HUES64 (cell line): ENCODE results near the gene PRDM8.

Source experiments
- H3K27ac ChIP-seq: 2 replicates; pipeline ENCODE4 v1.7.0; 2013; ENCODE audit warnings: low read depth, low read length, inconsistent platforms
- H3K27me3 ChIP-seq: 2 replicates; pipeline ENCODE4 v1.6.1; 2013; ENCODE audit warnings: mild to moderate bottlenecking, low read length; ENCODE audit not compliant: insufficient read depth
- H3K36me3 ChIP-seq: 2 replicates; pipeline ENCODE4 v1.6.1; 2013; ENCODE audit warnings: mild to moderate bottlenecking, low read length; ENCODE audit not compliant: insufficient read depth
- H3K4me1 ChIP-seq: 2 replicates; pipeline ENCODE4 v1.6.1; 2013; ENCODE audit warnings: mild to moderate bottlenecking, low read length, moderate library complexity; ENCODE audit not compliant: insufficient read depth
- H3K4me3 ChIP-seq: 2 replicates; pipeline ENCODE4 v1.5.1; 2013; ENCODE audit warnings: mild to moderate bottlenecking, low read length, moderate library complexity
- H3K9ac ChIP-seq: 2 replicates; pipeline ENCODE4 v1.6.1; 2013; ENCODE audit warnings: mild to moderate bottlenecking, low read depth, low read length
- H3K9me3 ChIP-seq: 2 replicates; pipeline ENCODE4 v1.6.1; 2013; ENCODE audit warnings: low read depth, low read length; ENCODE audit not compliant: insufficient read depth
- WGBS: fragments of 150-250, 120-280 bp; methylation state at CpG from one replicate; pipeline ENCODE4 v1.1.7; 2013; ENCODE audit warnings: missing lambda C conversion rate; 5-methylcytosine and 5-hydroxymethylcytosine counted together

PRDM8 gene

GRCh38 chr4:80192937-80193336 is 4.4 kb upstream of the PRDM8 start:
- WGBS: 18% methylated on average over 2 of the region's 2 CpGs
- H3K4me3 ChIP-seq: no peak overlapping the region
- peaks cover 30% of the 10 kb centered on the region for H3K4me1 ChIP-seq
- H3K27me3 ChIP-seq: peaks cover 100% of the 10 kb centered on the region
- no peak overlapping the region for H3K9ac ChIP-seq
- H3K36me3 ChIP-seq: no peaks in the 10 kb centered on the region
- H3K9me3 ChIP-seq: no peaks in the 10 kb centered on the region
- no peak overlapping the region for H3K27ac ChIP-seq

DNA sequence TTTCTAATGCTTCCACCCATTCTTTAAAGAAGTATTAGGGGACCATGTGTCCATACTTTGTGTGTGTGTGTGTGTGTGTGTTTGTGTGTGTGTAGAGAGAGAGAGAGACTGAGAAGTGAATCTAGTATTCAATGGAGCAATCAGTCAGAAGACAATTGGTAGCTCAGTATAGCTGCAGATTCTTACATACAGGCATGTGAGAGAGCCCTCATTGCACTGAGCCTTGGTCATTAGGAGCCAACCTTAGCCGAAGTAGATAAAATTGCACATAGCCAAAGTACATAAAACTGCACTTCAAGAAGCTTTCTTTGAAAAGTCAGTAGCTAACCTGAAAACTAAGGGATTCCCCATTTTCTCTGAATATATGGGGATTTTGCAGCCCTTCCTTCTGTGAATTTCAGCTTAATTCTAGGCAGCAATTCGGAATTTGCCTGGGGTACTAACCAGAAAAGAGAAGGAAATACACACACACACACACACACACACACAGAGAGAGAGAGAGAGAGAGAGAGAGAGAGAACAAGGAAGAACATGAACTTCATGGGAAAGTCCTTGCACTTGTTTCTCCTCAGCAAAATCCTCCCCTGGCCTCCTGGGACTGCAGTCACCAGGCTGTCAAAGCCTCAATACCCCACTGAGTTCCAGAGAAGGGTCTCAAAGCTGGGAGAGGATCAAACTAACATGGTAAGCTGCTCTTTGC is 1.7 kb upstream of the PRDM8 start:
- Histone ChIP-seq H3K36me3 (no peaks in the 10 kb centered on the region), H3K27ac (no peak overlapping the region), H3K9me3 (no peaks in the 10 kb centered on the region), H3K4me1 (peaks cover 18% of the 10 kb centered on the region), H3K4me3 (no peak overlapping the region), H3K27me3 (peaks cover 100% of the 10 kb centered on the region), H3K9ac (no peak overlapping the region)
- 57% methylated on average over 1 of the region's 2 CpGs for WGBS

DNA sequence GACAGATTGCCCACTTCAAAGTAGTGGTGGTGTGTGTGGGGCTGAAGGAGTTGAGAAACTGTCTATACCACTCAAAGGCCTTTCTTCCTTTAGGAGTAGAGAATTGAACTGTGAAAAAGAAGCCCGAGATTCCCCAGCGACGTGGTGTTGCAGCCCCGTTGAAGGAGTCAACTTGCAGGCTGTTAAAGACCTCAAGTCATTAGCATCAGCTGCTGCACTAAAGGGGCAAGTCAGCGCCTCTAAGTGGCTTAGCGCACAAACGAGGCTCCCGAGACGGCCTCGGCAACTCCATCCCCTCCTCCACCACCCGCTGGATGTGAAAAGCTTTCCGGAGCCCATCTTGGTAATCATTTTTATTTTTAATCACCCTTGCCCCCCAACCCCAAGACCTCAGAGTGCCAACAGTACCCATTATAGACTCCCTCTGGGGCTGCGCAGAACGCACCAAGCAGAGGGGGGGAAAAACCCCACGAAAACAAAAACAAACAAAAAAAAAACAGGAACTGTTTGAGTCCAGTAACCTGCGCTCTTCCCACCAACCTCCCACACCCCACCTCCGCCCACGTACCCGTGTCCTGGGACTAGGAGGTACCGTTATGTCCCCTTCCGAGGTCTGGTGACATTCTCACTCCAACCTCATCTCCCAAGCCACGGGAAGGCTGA is 913 bp upstream of the PRDM8 start:
- Histone ChIP-seq H3K4me3 (no peak overlapping the region), H3K9me3 (no peaks in the 10 kb centered on the region)

GRCh38 chr4:80197601-80198440 is 518 bp downstream of the PRDM8 start:
- peaks cover 22% of the 10 kb centered on the region for H3K4me1 ChIP-seq
- peaks cover 100% of the 10 kb centered on the region for H3K27me3 ChIP-seq
- under 1% methylated on average over 45 of the region's 45 CpGs for WGBS
- no peaks in the 10 kb centered on the region for H3K36me3 ChIP-seq
- no peak overlapping the region for H3K27ac ChIP-seq
- H3K9me3 ChIP-seq: no peaks in the 10 kb centered on the region
- no peak overlapping the region for H3K9ac ChIP-seq
- peak overlapping the region; percentile 33 for H3K4me3 ChIP-seq

More for the DNA sequence above, 913 bp upstream of the PRDM8 start:
- H3K4me1 ChIP-seq: peaks cover 19% of the 10 kb centered on the region
- no peak overlapping the region for H3K9ac ChIP-seq
- H3K36me3 ChIP-seq: no peaks in the 10 kb centered on the region
- H3K27me3 ChIP-seq: peaks cover 100% of the 10 kb centered on the region
- WGBS: under 1% methylated on average over 22 of the region's 22 CpGs
- no peak overlapping the region for H3K27ac ChIP-seq

DNA sequence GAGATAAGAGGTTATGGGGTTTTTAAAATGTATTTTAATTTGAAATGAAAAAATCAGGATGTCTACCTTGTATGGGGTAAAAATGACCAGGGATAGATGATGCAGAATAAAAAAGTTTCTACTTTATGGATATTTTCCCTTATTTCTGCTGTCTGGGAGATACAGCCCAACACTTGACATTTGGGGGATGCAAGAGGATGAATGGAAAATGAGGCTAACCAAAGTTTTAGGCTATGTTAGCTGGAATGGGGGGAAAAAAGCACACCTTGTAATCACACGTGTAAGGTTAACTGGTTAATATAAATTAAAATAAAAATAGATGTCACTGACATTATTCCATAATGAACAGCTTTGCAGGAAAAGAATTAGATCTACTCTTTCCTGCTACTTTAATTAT is 1.1 kb downstream of the PRDM8 start:
- peaks cover 100% of the 10 kb centered on the region for H3K27me3 ChIP-seq
- H3K9me3 ChIP-seq: no peaks in the 10 kb centered on the region
- H3K36me3 ChIP-seq: no peaks in the 10 kb centered on the region
- WGBS: no CpG with 5 or more reads among the region's 1 CpG
- H3K9ac ChIP-seq: no peak overlapping the region
- peaks cover 17% of the 10 kb centered on the region for H3K4me1 ChIP-seq
- no peak overlapping the region for H3K4me3 ChIP-seq
- H3K27ac ChIP-seq: no peak overlapping the region

DNA sequence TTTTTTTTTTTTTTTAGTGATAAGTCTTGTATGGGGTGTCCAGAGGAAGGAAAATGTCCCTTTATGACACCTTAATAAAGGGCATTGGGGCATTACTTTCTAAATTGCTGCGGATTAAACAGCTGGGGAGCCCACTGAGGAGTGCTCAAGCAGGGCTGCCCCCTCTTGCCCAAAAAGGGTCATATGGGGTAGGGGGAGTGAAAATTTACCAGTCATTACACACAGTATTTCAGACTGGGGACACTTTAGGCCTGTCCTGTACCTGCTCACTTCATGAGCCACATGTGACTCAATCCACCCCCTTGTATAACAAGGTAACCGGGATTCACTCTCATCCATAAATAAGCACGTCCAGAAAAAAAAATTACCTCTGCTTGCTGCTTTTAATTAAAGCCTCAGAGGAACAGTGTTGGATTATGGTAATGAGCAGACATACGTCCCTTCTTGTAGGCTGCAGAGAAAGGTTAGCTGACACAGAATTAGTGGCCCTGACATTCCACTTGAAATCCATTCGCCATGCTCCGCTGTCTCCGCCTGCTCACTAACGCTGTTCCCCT is 1.8 kb downstream of the PRDM8 start:
- H3K4me1 ChIP-seq: peaks cover 14% of the 10 kb centered on the region
- H3K9me3 ChIP-seq: no peaks in the 10 kb centered on the region
- H3K9ac ChIP-seq: no peak overlapping the region
- H3K27me3 ChIP-seq: peaks cover 100% of the 10 kb centered on the region
- H3K4me3 ChIP-seq: no peak overlapping the region
- no peaks in the 10 kb centered on the region for H3K36me3 ChIP-seq
- no peak overlapping the region for H3K27ac ChIP-seq
- 16% methylated on average over 7 of the region's 8 CpGs for WGBS

DNA sequence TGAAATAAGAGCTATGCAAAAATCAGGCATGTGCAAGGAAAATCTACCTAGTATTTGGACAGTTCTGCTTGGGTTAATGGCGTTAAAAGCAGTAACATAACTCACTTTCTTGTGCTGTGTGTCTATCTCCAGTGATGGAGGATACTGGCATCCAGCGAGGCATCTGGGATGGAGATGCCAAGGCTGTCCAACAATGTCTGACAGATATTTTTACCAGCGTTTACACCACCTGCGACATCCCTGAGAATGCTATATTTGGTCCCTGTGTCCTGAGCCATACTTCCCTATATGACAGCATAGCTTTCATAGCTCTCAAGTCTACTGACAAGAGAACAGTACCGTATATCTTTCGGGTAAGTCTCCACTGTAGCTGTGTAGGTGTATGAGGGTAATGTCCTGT is 2.6 kb downstream of the PRDM8 start:
- H3K4me3 ChIP-seq: no peak overlapping the region
- H3K4me1 ChIP-seq: peaks cover 17% of the 10 kb centered on the region
- H3K27ac ChIP-seq: no peak overlapping the region
- H3K27me3 ChIP-seq: peaks cover 100% of the 10 kb centered on the region
- no peak overlapping the region for H3K9ac ChIP-seq
- H3K36me3 ChIP-seq: no peaks in the 10 kb centered on the region
- WGBS: 44% methylated on average over 6 of the region's 6 CpGs
- H3K9me3 ChIP-seq: no peaks in the 10 kb centered on the region

DNA sequence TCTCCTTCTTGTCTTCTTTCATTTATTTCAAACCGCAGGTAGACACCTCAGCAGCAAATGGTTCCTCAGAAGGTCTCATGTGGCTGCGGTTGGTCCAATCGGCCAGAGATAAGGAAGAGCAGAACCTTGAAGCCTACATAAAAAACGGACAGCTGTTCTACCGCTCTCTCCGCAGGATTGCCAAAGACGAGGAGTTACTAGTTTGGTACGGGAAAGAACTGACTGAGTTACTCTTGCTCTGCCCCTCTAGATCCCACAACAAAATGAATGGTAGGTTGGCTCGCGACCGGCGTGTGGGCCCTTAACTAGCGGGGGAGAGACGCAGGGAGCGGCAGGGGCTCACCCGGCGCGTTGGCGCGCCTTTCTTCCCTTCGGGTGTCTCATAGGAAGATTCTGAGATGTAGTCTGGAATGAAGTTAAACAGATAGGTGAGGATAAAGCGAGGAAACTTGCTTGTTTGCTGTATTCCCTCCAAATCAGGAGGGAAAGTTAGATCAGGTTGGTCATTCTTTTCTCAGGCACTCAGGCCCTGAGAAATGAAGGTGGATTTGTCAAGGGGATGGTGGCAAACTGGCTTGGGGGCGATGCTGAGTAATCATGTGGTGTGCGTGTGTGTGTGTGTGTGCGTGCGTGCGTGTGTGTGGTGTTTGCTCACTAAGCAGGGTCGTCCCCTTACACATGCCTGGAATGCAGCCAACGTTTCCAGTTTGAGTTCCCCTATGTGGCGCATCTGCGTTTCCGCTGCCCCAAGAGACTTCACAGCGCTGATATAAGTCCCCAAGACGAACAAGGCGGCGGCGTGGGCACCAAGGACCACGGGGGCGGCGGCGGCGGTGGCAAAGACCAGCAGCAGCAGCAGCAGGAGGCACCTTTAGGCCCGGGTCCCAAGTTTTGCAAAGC is 4.2 kb downstream of the PRDM8 start:
- H3K27ac ChIP-seq: no peak overlapping the region
- H3K4me3 ChIP-seq: peak overlapping the region; percentile 40
- no peaks in the 10 kb centered on the region for H3K36me3 ChIP-seq
- H3K27me3 ChIP-seq: peaks cover 100% of the 10 kb centered on the region
- WGBS: 3% methylated on average over 43 of the region's 43 CpGs
- no peak overlapping the region for H3K9ac ChIP-seq
- H3K4me1 ChIP-seq: peaks cover 17% of the 10 kb centered on the region
- H3K9me3 ChIP-seq: no peaks in the 10 kb centered on the region

GRCh38 chr4:80202190-80202711 is 4.9 kb downstream of the PRDM8 start:
- H3K9ac ChIP-seq: no peak overlapping the region
- peaks cover 13% of the 10 kb centered on the region for H3K4me1 ChIP-seq
- H3K4me3 ChIP-seq: peak overlapping the region; percentile 40
- H3K9me3 ChIP-seq: no peaks in the 10 kb centered on the region
- H3K36me3 ChIP-seq: no peaks in the 10 kb centered on the region
- under 1% methylated on average over 58 of the region's 58 CpGs for WGBS
- peaks cover 100% of the 10 kb centered on the region for H3K27me3 ChIP-seq
- no peak overlapping the region for H3K27ac ChIP-seq
